ENCODE measurements around the gene PRKCQ.

Gene PRKCQ

DNA sequence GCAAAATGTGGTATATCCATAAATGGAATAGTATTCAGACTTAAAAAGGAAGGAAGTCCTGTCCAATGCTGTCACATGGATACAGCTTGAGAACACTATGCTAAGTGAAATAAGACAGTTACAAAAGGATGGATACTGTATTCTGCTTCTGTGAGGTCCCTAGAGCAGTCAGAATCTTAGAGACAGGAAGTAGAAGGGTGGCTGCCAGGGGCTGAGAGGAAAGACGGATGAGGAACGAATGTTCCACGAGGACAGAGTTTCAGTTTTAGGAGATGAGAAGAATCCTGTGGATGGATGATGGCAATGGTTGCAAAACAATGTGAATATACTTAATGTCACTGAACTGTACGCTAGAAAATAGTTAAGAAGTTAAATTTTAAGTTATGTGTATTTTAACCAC lies 3.8 kb downstream of the PRKCQ start:
- DNase-seq (ENCODE audit: low read depth), result no peak
- H3K4me3 ChIP-seq (ENCODE audit: low read depth, low read length), result no peak overlapping the region

- no peak overlapping the region for H3K4me3 ChIP-seq (ENCODE audit: low read depth, low read length)
- DNase-seq (ENCODE audit: low read depth), result no peak
Observed at GRCh38 chr10:6574664-6575176, 5.4 kb downstream of the PRKCQ start.

DNA sequence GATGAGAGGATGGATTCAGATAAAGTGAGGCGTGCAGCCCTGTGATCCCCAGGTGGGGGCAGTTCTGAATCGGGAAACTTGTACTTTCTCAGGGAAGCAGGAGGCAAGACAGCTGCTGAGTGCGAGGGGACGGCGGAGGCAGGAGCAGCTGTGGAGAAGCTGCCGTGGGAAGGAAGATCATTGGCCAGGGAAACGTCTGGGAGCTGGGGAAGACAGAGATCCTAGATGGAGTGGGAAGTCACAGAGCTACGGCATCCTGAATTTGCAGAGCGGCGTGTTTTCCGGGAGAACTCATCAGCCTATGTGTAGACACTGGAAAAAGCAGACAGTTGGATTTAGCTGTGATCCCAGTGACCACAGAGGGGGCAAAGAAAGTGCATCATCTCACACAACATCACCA lies 9.2 kb downstream of the PRKCQ start:
- no peak for DNase-seq (ENCODE audit: low read depth)
- no peak overlapping the region for H3K4me3 ChIP-seq (ENCODE audit: low read depth, low read length)

GRCh38 chr10:6569259-6569658 lies 10.8 kb downstream of the PRKCQ start:
- no peak for DNase-seq (ENCODE audit: low read depth)
- no peak overlapping the region for H3K4me3 ChIP-seq (ENCODE audit: low read depth, low read length)

- DNase-seq (ENCODE audit: low read depth), result no peak
- H3K4me3 ChIP-seq (ENCODE audit: low read depth, low read length), result no peak overlapping the region
Observed at GRCh38 chr10:6567884-6568283, 12.2 kb downstream of the PRKCQ start.

- DNase-seq (ENCODE audit: low read depth), result no peak
Observed at GRCh38 chr10:6567203-6567703, 12.8 kb downstream of the PRKCQ start.

DNA sequence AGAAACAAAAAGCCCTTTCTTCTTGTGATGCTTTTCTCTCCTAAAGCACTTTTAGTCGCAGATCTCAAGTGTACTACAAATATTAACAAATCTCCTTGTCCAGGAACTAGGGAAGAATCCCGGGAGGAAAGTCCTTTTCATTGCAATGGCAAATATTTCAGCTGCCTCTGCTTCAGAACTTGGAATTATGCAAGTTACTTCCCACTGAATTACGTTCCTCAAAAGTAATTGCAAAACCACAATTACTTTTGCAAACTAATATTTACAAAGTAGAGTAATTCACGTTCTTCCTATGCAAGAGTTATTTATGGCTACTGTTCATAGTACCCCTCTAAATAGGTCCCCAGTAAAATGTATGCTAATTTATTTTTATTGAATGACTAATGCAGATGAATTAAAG lies 14.5 kb downstream of the PRKCQ start:
- DNase-seq (ENCODE audit: low read depth), result no peak
- H3K4me3 ChIP-seq (ENCODE audit: low read depth, low read length), result no peak overlapping the region

More at GRCh38 chr10:6567203-6567703, 12.8 kb downstream of the PRKCQ start:
- H3K4me3 ChIP-seq (ENCODE audit: low read depth, low read length), result no peak overlapping the region

DNA sequence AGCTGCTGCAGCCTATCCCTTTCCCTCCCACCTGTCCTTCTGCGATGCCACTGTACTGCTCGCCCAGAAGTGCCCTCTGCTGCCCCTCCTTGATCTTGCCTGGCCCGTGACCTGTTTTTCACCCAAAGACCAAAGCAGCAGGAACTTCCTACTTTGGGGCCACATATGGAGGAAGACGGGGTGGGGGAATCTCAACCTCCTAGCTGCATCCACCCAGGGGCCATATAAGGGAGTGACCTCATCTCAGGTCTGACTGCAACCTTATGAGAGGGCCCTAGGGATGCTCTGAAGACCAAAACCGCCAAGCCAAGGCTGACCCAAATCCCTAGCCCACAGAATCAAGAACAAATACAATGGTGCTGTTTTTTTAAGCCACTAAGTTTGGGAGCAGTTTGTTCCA lies 15.7 kb downstream of the PRKCQ start:
- no peak for DNase-seq (ENCODE audit: low read depth)
- no peak overlapping the region for H3K4me3 ChIP-seq (ENCODE audit: low read depth, low read length)

GRCh38 chr10:6563731-6564130 lies 16.3 kb downstream of the PRKCQ start:
- DNase-seq (ENCODE audit: low read depth), result no peak
- no peak overlapping the region for H3K4me3 ChIP-seq (ENCODE audit: low read depth, low read length)

DNA sequence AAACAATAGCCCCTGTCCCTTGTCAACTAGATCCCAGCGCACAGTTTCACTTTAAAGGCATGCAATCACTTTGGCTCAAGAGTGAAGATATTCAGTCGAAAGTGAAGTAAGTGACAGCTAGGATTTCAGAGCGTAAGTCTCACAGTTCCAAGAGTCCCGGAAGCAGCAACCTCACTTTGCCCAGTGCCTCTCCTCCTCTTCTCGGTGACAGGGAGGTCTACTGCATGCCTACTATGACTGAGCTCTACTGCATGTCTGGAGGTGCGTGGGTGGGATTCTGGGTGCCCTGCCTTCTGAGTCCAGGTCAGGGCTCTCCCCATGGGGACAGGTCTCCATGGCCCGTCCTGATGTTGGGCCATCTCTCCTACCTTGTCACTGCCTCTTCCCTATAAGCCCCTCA lies 17.0 kb downstream of the PRKCQ start:
- DNase-seq (ENCODE audit: low read depth), result no peak
- H3K4me3 ChIP-seq (ENCODE audit: low read depth, low read length), result no peak overlapping the region

DNA sequence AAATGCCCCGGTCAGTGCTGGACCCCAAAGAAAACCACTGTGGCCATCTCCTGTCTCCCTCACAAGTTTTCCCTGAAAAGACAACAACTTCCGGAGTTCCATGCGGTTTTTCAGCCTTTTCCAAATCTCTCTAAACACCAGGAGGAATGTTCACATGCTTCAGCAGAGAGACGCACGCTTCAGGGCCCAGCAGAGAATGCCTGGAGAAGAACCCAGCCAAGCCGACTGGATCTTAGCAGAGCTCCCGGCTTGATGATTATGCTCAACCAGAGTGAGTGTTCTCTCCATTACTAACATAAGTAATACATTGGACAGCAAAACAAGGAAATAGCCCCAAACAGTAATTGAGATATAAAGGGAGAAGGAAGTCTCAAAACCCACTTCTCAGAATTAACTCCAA lies 17.9 kb downstream of the PRKCQ start:
- DNase-seq (ENCODE audit: low read depth), result no peak
- H3K4me3 ChIP-seq (ENCODE audit: low read depth, low read length), result no peak overlapping the region

GRCh38 chr10:6561552-6561951 lies 18.5 kb downstream of the PRKCQ start:
- DNase-seq (ENCODE audit: low read depth), result no peak
- H3K4me3 ChIP-seq (ENCODE audit: low read depth, low read length), result no peak overlapping the region

- DNase-seq (ENCODE audit: low read depth), result no peak
Observed at GRCh38 chr10:6558759-6559461, 21.2 kb downstream of the PRKCQ start.

GRCh38 chr10:6558272-6558671 lies 21.8 kb downstream of the PRKCQ start:
- H3K4me3 ChIP-seq (ENCODE audit: low read depth, low read length), result no peak overlapping the region
- no peak for DNase-seq (ENCODE audit: low read depth)

More at GRCh38 chr10:6558759-6559461, 21.2 kb downstream of the PRKCQ start:
- H3K4me3 ChIP-seq (ENCODE audit: low read depth, low read length), result no peak overlapping the region

- H3K4me3 ChIP-seq (ENCODE audit: low read depth, low read length), result no peak overlapping the region
- DNase-seq (ENCODE audit: low read depth), result no peak
Observed at GRCh38 chr10:6553937-6554336, 26.1 kb downstream of the PRKCQ start.

DNA sequence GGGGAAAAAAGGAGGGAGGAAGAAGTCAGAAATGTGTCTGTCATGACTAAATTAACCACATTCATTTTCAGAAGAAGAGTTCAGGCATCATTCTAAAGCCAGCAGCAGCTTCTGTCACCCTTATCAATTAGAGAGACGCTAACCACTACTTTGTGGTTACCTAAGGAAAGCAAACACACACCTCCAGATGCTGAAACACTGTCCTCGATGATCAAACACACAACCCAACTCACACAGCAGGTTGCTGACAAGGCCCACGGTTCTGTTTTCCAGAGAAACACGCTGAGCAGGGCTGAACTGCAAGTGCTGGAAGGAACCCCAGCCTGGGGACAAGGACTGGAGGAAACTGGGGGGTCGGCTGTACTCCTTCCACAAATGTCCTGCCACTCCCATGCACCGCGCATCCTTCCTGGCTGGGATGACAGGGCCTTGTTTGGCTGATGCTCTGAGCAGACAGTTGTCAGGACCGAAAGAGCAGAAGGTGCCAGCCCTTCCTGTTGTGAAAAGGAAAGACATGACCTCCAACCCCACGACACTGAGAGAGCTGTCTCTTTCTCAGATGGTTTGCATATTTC lies 36.6 kb downstream of the PRKCQ start:
- H3K4me3 ChIP-seq (ENCODE audit: low read depth, low read length), result no peak overlapping the region
- no peak for DNase-seq (ENCODE audit: low read depth)

DNA sequence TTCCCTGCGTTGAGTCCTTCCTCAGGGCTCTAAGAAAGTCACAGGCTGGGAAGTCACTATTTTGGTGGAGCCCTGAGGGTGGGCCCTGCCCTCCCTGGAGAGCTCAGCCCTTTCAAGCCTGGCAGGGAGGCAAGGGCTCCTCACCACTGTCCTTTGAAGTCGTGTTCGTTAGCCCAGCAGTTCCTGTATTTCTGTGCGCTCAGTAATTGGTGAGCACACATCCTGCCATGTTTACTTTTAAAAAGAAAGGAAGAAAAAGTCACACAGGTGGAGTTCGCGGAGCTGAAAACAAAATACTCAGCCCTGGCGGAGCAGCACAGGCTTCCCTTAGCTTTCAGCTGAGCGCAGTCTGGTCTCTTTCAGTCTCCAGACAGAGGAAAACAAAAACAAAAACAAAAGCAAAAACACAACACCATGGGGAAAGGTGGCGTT lies 37.1 kb downstream of the PRKCQ start:
- no peak for DNase-seq (ENCODE audit: low read depth)
- H3K4me3 ChIP-seq (ENCODE audit: low read depth, low read length), result no peak overlapping the region

- no peak for DNase-seq (ENCODE audit: low read depth)
- H3K4me3 ChIP-seq (ENCODE audit: low read depth, low read length), result no peak overlapping the region
Observed at GRCh38 chr10:6539833-6540232, 40.2 kb downstream of the PRKCQ start.

DNA sequence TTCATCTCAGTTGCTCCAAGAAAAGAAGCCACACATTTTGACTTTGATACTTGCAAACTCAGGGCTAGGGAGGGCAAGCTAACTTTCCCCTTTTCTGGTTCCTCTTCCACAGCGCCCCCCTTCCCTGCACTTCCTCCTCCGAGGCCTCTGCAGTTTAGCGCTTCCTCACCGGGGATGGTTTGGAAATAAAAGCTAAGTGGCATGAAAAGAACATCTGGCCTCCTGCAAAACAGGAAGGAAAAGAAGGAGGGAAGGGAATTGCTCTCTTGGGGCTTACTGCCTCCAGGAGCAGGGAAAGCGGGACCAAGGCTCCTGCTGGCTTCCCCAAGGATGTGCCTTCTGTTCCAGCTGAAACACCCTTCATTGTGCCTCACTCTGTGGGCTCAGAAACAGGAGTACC lies 42.3 kb downstream of the PRKCQ start:
- no peak overlapping the region for H3K4me3 ChIP-seq (ENCODE audit: low read depth, low read length)
- DNase-seq (ENCODE audit: low read depth), result no peak

DNA sequence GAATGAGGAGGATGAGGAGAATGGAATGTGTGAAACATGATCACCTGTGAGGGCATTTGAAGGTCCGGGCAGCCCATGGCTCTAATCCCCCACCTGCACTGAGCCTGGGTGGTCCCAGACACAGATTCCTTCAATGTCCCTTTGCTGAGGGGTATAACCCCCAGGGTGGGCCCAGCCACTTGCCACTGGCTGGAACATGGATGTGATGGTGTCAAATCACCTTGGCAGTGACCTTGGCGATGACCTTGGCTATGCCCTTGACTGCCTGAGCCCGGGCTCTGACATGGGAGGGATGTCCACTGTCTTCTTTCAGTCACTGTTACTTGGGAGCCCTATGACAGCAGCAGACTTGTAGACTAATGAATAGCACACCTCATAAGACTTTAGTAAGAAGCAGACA lies 44.0 kb downstream of the PRKCQ start:
- no peak for DNase-seq (ENCODE audit: low read depth)
- H3K4me3 ChIP-seq (ENCODE audit: low read depth, low read length), result no peak overlapping the region

DNA sequence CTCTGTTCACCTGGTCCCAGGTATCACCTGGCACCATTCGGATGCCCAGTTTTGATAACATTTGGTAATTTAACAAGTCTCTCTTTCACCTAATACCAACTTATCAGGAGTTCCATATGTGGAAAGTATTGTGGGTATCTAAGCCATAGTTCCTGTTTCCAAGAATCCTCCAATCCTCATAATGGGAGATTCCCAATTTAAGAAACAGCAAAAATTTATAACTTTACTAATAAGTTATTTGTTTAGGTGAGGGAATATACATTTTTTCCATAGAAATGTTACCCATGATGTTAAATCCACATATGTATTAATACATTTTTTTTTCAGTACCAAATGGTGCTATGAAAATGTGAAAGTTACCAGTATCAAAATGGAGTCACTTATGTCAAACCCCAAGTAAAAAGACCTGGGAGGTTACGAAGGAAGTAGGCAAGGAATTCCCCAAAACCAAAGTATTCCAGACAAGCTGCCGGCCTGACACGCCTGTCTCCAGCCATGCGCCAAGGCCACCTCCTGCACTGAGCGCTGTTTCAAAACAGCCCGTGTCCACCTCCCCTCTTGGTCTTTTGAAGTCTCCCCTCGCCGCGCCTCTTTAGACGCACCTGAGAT lies 44.8 kb downstream of the PRKCQ start:
- no peak for DNase-seq (ENCODE audit: low read depth)
- no peak overlapping the region for H3K4me3 ChIP-seq (ENCODE audit: low read depth, low read length)
